Astrocyte (in vitro differentiated cells and primary cell): ENCODE measurements around the gene FGD4. TPM values are rescaled to one million over a fixed set of nuclear protein-coding genes. Genes with fewer than 3 reads are reported as not detected.

Experiments
- DNase-seq: peaks from one replicate; pipeline ENCODE4 v3.0.0-alpha.2; 2010; ENCODE audit warnings: low read depth
- FAIRE-seq: peaks from 2 replicates; lab custom pipeline; 2011; peaks lifted over from hg19 to GRCh38; lab: Jason Lieb, UNC
- H2AFZ ChIP-seq: 2 replicates; pipeline ENCODE4 v1.6.0; 2012; ENCODE audit warnings: low read depth, low read length, inconsistent platforms
- H3K27ac ChIP-seq: 2 replicates; pipeline ENCODE4 v1.5.1; 2011; ENCODE audit warnings: low read depth, low read length, inconsistent platforms
- H3K27me3 ChIP-seq: 2 replicates; pipeline ENCODE4 v1.6.0; 2011; ENCODE audit warnings: low read length, inconsistent platforms; ENCODE audit not compliant: insufficient read depth
- H3K36me3 ChIP-seq: 2 replicates; pipeline ENCODE4 v1.5.1; 2011; ENCODE audit warnings: low read length, inconsistent platforms; ENCODE audit not compliant: insufficient read depth
- H3K4me1 ChIP-seq: 2 replicates; pipeline ENCODE4 v1.5.1; 2011; ENCODE audit warnings: low read length, inconsistent platforms; ENCODE audit not compliant: insufficient read depth
- H3K4me2 ChIP-seq: 2 replicates; pipeline ENCODE4 v1.6.0; 2012; ENCODE audit warnings: low read length, inconsistent platforms
- H3K4me3 ChIP-seq: 2 replicates; pipeline ENCODE4 v1.5.1; 2011; ENCODE audit warnings: low read depth, mild to moderate bottlenecking, low read length, inconsistent platforms; ENCODE audit not compliant: insufficient read depth
- H3K79me2 ChIP-seq: 2 replicates; pipeline ENCODE4 v1.6.0; 2012; ENCODE audit warnings: mild to moderate bottlenecking, low read length, inconsistent platforms; ENCODE audit not compliant: insufficient read depth
- H3K9ac ChIP-seq: 2 replicates; pipeline ENCODE4 v1.6.0; 2012; ENCODE audit warnings: mild to moderate bottlenecking, low read length, inconsistent platforms
- H3K9me3 ChIP-seq: 2 replicates; pipeline ENCODE4 v1.5.1; 2012; ENCODE audit warnings: low read depth, mild to moderate bottlenecking, low read length, inconsistent platforms; ENCODE audit not compliant: insufficient read depth
- H4K20me1 ChIP-seq: 2 replicates; pipeline ENCODE4 v1.6.0; 2012; ENCODE audit warnings: low read length, inconsistent platforms; ENCODE audit not compliant: insufficient read depth
- H3K27ac Mint-ChIP-seq: one replicate; pipeline ENCODE4 v1.8.0; 2021; ENCODE audit warnings: mild to moderate bottlenecking, mixed read lengths; ENCODE audit not compliant: unreplicated experiment
- H3K27me3 Mint-ChIP-seq: one replicate; pipeline ENCODE4 v1.8.0; 2021; ENCODE audit warnings: low read depth, mixed read lengths; ENCODE audit not compliant: unreplicated experiment
- H3K36me3 Mint-ChIP-seq: one replicate; pipeline ENCODE4 v1.8.0; 2021; ENCODE audit warnings: low read depth, mixed read lengths; ENCODE audit not compliant: unreplicated experiment
- H3K4me1 Mint-ChIP-seq: one replicate; pipeline ENCODE4 v1.8.0; 2021; ENCODE audit warnings: low read depth, mixed read lengths; ENCODE audit not compliant: unreplicated experiment
- H3K4me3 Mint-ChIP-seq: one replicate; pipeline ENCODE4 v1.8.0; 2021; ENCODE audit warnings: mild to moderate bottlenecking, moderate library complexity, mixed read lengths; ENCODE audit not compliant: unreplicated experiment
- H3K9me3 Mint-ChIP-seq: one replicate; pipeline ENCODE4 v1.8.0; 2021; ENCODE audit warnings: mild to moderate bottlenecking, mixed read lengths; ENCODE audit not compliant: unreplicated experiment
- EZH2 ChIP-seq: IDR thresholded peaks from 2 replicates; pipeline ENCODE4 v1.6.1; 2012; ENCODE audit warnings: mild to moderate bottlenecking, low read length, inconsistent platforms; ENCODE audit not compliant: insufficient read depth
- total RNA-seq: library from RNA; stranded (reverse); gene quantifications from 2 replicates; pipeline ENCODE4 v1.2.1, GENCODE V29; 2021
- TF ChIP-seq, protein P1 (sequence below): IDR thresholded peaks from 2 replicates; pipeline ENCODE4 v1.5.1; 2011; ENCODE audit warnings: low read depth, mild to moderate bottlenecking, inconsistent platforms, low read length, moderate library complexity; ENCODE audit not compliant: insufficient read depth

The FGD4 gene
- total RNA-seq, 1 donor from 2014 or later = 18.7 TPM

DNA sequence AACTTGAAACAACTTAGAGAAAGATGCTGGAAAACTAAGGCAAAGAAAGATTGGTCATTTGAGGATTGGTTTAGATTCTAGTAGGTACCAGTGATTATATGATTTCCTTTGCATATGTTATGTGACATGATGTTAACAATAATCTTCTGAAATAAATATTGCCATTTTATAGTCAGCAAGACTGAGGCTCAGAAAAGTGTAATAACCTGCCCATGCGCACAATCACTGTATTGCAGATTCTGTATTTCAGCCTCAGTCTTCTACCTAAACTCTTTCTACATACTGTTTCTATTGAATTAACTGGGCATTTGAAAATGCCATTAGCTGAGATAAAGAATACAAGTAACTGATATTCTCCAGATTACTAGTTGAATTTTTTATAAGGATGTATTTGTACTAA lies 61.3 kb downstream of the FGD4 start:
- Mint-ChIP-seq H3K4me1 (peaks cover 29% of the 10 kb centered on the region), H3K36me3 (no peaks in the 10 kb centered on the region), H3K27ac (no peak overlapping the region), H3K27me3 (no peaks in the 10 kb centered on the region), H3K9me3 (no peaks in the 10 kb centered on the region), H3K4me3 (no peak overlapping the region)
- H3K27me3 ChIP-seq = no peaks in the 10 kb centered on the region
- H3K4me2 ChIP-seq = no peak overlapping the region
- no peak overlapping the region for H3K27ac ChIP-seq
- no peaks in the 10 kb centered on the region for H3K79me2 ChIP-seq
- H3K36me3 ChIP-seq = no peaks in the 10 kb centered on the region
- no peak overlapping the region for H3K4me3 ChIP-seq
- no peak for TF ChIP-seq EZH2
- TF ChIP-seq, protein P1, sequence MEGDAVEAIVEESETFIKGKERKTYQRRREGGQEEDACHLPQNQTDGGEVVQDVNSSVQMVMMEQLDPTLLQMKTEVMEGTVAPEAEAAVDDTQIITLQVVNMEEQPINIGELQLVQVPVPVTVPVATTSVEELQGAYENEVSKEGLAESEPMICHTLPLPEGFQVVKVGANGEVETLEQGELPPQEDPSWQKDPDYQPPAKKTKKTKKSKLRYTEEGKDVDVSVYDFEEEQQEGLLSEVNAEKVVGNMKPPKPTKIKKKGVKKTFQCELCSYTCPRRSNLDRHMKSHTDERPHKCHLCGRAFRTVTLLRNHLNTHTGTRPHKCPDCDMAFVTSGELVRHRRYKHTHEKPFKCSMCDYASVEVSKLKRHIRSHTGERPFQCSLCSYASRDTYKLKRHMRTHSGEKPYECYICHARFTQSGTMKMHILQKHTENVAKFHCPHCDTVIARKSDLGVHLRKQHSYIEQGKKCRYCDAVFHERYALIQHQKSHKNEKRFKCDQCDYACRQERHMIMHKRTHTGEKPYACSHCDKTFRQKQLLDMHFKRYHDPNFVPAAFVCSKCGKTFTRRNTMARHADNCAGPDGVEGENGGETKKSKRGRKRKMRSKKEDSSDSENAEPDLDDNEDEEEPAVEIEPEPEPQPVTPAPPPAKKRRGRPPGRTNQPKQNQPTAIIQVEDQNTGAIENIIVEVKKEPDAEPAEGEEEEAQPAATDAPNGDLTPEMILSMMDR = no peak
- no peak for FAIRE-seq
- DNase-seq = no peak
- peaks cover 15% of the 10 kb centered on the region for H3K4me1 ChIP-seq
- no peak overlapping the region for H3K9ac ChIP-seq
- no peaks in the 10 kb centered on the region for H3K9me3 ChIP-seq
- no peak overlapping the region for H2AFZ ChIP-seq
- H4K20me1 ChIP-seq = no peaks in the 10 kb centered on the region

DNA sequence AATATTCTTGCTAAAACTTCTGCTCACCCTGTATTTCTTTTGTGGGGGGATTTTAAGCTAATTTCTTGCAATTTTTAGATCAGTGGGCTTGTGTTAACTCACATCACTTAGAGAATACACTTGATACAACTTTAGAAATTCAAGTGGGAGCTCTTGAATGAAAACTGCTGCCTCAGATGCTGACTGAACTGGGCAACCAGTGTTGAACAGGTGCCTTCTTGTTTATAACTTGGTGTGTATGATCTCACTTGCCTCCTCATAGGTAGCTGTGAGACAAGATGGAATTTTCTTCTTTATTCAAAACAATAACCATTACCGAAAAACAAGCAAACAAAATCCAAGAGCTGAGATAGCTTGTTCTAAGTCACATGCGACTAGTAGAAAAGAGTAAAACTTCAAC lies 63.5 kb downstream of the FGD4 start:
- H3K27ac Mint-ChIP-seq = no peak overlapping the region
- no peak overlapping the region for H3K4me3 ChIP-seq
- no peaks in the 10 kb centered on the region for H4K20me1 ChIP-seq
- no peak overlapping the region for H3K27ac ChIP-seq
- H3K4me2 ChIP-seq = no peak overlapping the region
- no peak overlapping the region for H3K9ac ChIP-seq
- no peaks in the 10 kb centered on the region for H3K4me1 ChIP-seq
- FAIRE-seq (no peak), DNase-seq (no peak)
- H3K36me3 ChIP-seq = no peaks in the 10 kb centered on the region
- no peak overlapping the region for H2AFZ ChIP-seq
- H3K9me3 Mint-ChIP-seq = no peaks in the 10 kb centered on the region
- H3K27me3 Mint-ChIP-seq = no peaks in the 10 kb centered on the region
- peaks cover 24% of the 10 kb centered on the region for H3K4me1 Mint-ChIP-seq
- no peaks in the 10 kb centered on the region for H3K79me2 ChIP-seq
- H3K36me3 Mint-ChIP-seq = no peaks in the 10 kb centered on the region
- no peak overlapping the region for H3K4me3 Mint-ChIP-seq
- no peaks in the 10 kb centered on the region for H3K27me3 ChIP-seq
- no peaks in the 10 kb centered on the region for H3K9me3 ChIP-seq
- TF ChIP-seq, protein P1 = no peak
- TF ChIP-seq EZH2 = no peak

DNA sequence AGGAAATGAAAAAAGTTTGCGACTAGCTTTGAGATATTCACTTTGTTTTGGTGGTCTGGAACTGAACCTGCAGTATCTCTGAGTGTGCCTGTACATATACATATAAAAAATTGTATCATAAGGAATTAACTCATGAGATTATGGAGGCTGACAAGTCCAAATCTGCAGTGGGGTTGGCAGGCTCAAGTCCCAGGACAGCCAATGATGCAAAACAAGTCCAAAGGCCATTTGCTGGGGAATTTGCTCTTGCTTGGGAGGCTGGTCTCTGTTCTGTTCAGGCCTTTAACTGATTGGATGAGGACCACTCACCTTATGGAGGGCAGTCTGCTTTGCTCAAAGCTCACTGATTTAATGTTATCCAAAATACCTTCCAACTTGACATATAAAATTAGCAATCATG lies 66.8 kb downstream of the FGD4 start:
- Histone ChIP-seq H3K9me3 (no peaks in the 10 kb centered on the region), H3K9ac (no peak overlapping the region), H3K27me3 (no peaks in the 10 kb centered on the region), H3K4me1 (no peaks in the 10 kb centered on the region), H3K4me3 (no peak overlapping the region), H3K79me2 (no peaks in the 10 kb centered on the region), H3K27ac (no peak overlapping the region), H3K4me2 (no peak overlapping the region), H3K36me3 (no peaks in the 10 kb centered on the region), H2AFZ (no peak overlapping the region), H4K20me1 (no peaks in the 10 kb centered on the region)
- FAIRE-seq (no peak), DNase-seq (no peak)
- Mint-ChIP-seq H3K9me3 (no peaks in the 10 kb centered on the region), H3K4me1 (peaks cover 24% of the 10 kb centered on the region), H3K27ac (no peak overlapping the region), H3K4me3 (no peak overlapping the region), H3K36me3 (no peaks in the 10 kb centered on the region), H3K27me3 (no peaks in the 10 kb centered on the region)
- TF ChIP-seq, protein P1 = no peak
- TF ChIP-seq EZH2 = no peak
